ENCODE data around the gene PLXNB1. TPM values are rescaled to one million over a fixed set of nuclear protein-coding genes. Genes with fewer than 3 reads are reported as not detected.

Gene PLXNB1
- total RNA-seq, 1 donor from 2014 or later: 115 TPM

DNA sequence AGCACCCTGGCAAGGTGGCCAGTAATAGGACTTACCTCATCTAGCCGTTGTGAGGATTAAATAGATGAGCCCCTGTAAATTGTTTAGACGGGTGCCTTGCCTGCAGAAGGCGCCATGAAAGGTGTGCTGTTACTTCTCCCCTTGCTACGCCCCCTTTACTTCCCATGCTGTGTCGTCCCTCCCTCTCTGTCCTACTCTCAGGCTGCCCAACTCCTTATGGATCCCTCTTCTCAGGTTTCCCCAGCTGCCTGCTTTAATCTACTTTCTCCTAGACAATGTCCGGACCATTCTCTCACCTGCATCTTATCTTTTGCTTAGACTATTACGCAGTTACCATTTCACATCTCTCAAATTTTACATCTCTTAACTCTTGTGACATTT lies 59.6 kb downstream of the PLXNB1 start:
- Mint-ChIP-seq H3K27ac (ENCODE audit: unreplicated experiment) (no peak overlapping the region), H3K36me3 (ENCODE audit: low read depth) (no peaks in the 10 kb centered on the region), H3K4me1 (ENCODE audit: low read depth) (no peaks in the 10 kb centered on the region), H3K27me3 (ENCODE audit: low read depth) (peaks cover 6% of the 10 kb centered on the region), H3K4me3 (ENCODE audit: unreplicated experiment) (no peak overlapping the region), H3K9me3 (ENCODE audit: low read depth) (no peaks in the 10 kb centered on the region)
- TF ChIP-seq, protein P1, sequence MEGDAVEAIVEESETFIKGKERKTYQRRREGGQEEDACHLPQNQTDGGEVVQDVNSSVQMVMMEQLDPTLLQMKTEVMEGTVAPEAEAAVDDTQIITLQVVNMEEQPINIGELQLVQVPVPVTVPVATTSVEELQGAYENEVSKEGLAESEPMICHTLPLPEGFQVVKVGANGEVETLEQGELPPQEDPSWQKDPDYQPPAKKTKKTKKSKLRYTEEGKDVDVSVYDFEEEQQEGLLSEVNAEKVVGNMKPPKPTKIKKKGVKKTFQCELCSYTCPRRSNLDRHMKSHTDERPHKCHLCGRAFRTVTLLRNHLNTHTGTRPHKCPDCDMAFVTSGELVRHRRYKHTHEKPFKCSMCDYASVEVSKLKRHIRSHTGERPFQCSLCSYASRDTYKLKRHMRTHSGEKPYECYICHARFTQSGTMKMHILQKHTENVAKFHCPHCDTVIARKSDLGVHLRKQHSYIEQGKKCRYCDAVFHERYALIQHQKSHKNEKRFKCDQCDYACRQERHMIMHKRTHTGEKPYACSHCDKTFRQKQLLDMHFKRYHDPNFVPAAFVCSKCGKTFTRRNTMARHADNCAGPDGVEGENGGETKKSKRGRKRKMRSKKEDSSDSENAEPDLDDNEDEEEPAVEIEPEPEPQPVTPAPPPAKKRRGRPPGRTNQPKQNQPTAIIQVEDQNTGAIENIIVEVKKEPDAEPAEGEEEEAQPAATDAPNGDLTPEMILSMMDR (IDR thresholded peaks at IDR 0.05): no peak
- DNase-seq (ENCODE audit: low spot score): no peak

DNA sequence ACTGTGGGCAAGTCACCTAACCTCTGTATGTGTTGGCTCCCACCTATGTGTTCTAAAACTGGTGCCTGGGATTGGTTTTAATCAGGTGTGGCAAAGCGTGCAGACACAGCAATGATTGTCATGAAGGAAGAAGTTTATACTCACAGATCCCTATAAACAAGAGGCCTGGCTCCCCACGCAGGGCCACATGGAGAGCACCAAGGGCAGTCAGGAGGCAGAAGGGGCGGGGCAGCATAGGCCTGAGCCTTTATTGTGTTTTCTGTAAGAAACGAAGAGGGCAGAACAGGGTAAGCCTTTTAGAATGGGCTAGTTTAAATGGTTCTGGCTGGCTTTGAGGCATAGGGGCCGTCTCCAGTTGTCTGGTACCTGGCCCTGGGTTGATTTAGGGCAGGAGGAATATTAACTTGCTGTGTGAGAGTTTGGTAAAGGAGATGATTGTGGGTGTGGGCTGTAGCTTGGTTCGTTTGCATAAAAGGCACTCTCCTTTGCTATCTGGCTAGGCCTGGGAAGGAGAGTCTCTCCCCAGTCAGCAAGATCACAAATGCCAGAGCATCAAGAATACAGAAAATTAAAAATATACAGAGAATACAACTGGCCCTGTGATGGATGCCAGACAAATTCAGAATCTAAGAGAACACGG lies 60.1 kb downstream of the PLXNB1 start:
- no peak overlapping the region for H3K4me3 Mint-ChIP-seq (ENCODE audit: unreplicated experiment)
- peaks cover 1% of the 10 kb centered on the region for H3K36me3 Mint-ChIP-seq (ENCODE audit: low read depth)
- no peaks in the 10 kb centered on the region for H3K4me1 Mint-ChIP-seq (ENCODE audit: low read depth)
- peaks cover 2% of the 10 kb centered on the region for H3K9me3 Mint-ChIP-seq (ENCODE audit: low read depth)
- no peak for DNase-seq (ENCODE audit: low spot score)
- TF ChIP-seq, protein P1 (IDR thresholded peaks at IDR 0.05): no peak
- H3K27ac Mint-ChIP-seq (ENCODE audit: unreplicated experiment): no peak overlapping the region
- H3K27me3 Mint-ChIP-seq (ENCODE audit: low read depth): peaks cover 7% of the 10 kb centered on the region

DNA sequence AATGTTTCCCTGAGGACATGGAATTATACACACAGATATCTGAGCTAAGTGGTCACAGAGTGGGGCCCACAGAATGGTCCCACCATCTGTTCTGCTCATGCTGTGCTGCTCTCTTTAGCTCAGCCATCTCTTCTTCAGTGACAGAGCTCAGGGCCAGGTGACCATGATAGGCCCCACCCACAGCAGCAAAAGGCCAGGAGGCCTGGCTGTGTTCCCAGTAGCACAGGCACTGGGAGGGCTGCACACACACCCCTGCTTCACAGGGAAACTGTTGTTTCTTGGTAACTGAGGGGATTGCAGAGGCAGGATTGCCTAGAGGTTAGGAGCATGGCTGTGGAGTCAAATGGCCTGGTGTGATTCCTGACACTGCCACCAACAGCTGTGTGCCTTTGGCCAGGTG lies 62.7 kb downstream of the PLXNB1 start:
- DNase-seq (ENCODE audit: low spot score): no peak
- peaks cover 16% of the 10 kb centered on the region for H3K9me3 Mint-ChIP-seq (ENCODE audit: low read depth)
- peaks cover 9% of the 10 kb centered on the region for H3K36me3 Mint-ChIP-seq (ENCODE audit: low read depth)
- no peaks in the 10 kb centered on the region for H3K4me1 Mint-ChIP-seq (ENCODE audit: low read depth)
- TF ChIP-seq, protein P1 (IDR thresholded peaks at IDR 0.05): no peak
- H3K4me3 Mint-ChIP-seq (ENCODE audit: unreplicated experiment): no peak overlapping the region
- no peak overlapping the region for H3K27ac Mint-ChIP-seq (ENCODE audit: unreplicated experiment)
- H3K27me3 Mint-ChIP-seq (ENCODE audit: low read depth): peaks cover 10% of the 10 kb centered on the region

DNA sequence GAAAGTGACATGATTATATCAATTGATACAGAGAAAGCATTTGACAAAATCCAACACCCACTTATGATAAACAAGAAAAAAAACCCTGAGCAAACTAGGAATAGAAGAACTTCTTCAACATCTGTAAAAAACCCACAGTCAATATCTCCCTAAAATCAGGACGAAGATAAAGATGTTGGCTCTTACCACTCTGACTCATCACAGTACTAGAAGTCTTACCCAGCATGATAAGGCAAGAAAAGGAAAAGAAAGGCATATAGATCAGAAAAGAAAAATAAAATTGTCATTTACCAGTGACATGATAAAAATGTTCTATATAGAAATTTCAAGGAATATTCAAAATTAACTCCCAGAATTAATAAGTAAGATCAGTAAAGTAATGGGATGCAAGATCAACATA lies 65.0 kb downstream of the PLXNB1 start:
- Mint-ChIP-seq H3K27me3 (ENCODE audit: low read depth) (peaks cover 11% of the 10 kb centered on the region), H3K9me3 (ENCODE audit: low read depth) (peaks cover 26% of the 10 kb centered on the region), H3K36me3 (ENCODE audit: low read depth) (peaks cover 17% of the 10 kb centered on the region), H3K4me1 (ENCODE audit: low read depth) (no peaks in the 10 kb centered on the region), H3K27ac (ENCODE audit: unreplicated experiment) (no peak overlapping the region), H3K4me3 (ENCODE audit: unreplicated experiment) (no peak overlapping the region)
- TF ChIP-seq, protein P1 (IDR thresholded peaks at IDR 0.05): no peak
- DNase-seq (ENCODE audit: low spot score): no peak

DNA sequence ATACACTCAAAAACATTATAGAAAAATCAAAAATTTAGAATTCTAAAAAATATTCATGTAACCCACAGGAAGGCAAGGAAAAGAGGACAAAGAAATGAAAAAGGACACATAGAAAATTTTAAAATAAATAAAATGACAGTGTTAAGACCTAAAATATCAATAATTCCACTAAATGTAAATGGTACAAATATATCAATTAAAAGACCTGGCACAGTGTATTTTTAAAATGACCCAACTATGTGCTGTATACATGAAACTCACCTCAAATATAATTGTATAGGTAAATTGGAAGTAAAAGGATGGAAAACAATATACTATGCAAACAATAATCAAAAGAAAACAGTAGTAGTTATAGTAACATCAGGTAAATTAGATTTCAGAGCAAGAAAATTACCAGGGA lies 68.0 kb downstream of the PLXNB1 start:
- no peak for DNase-seq (ENCODE audit: low spot score)
- peaks cover 21% of the 10 kb centered on the region for H3K27me3 Mint-ChIP-seq (ENCODE audit: low read depth)
- H3K27ac Mint-ChIP-seq (ENCODE audit: unreplicated experiment): no peak overlapping the region
- TF ChIP-seq, protein P1 (IDR thresholded peaks at IDR 0.05): no peak
- no peaks in the 10 kb centered on the region for H3K4me1 Mint-ChIP-seq (ENCODE audit: low read depth)
- peaks cover 19% of the 10 kb centered on the region for H3K36me3 Mint-ChIP-seq (ENCODE audit: low read depth)
- H3K9me3 Mint-ChIP-seq (ENCODE audit: low read depth): peaks cover 26% of the 10 kb centered on the region
- H3K4me3 Mint-ChIP-seq (ENCODE audit: unreplicated experiment): no peak overlapping the region
